Measurements from ENCODE around the gene CARD11.

GRCh38 chr7:2858621-2859020 is 185.0 kb downstream of the CARD11 start:
- TF ChIP-seq CTCF (IDR thresholded peaks at IDR 0.05), result no peak
- TF ChIP-seq POLR2AphosphoS5 (IDR thresholded peaks at IDR 0.05; ENCODE audit: low read depth, low read length), result no peak
- TF ChIP-seq REST (IDR thresholded peaks at IDR 0.05; ENCODE audit: insufficient read depth in 1 of 2, low read depth in 2 of 2, low read length in 1 of 2), result no peak
- no peak for TF ChIP-seq SIN3A (IDR thresholded peaks at IDR 0.05; ENCODE audit: borderline replicate concordance, insufficient read depth, low read depth, low read length)
- no peak for TF ChIP-seq TCF7L2 (IDR thresholded peaks at IDR 0.05; ENCODE audit: low read depth, low read length)
